IPS-NIHi11 (cell line): ENCODE measurements around the gene PDE8B.

Source experiments
- DNase-seq: peaks from one replicate; pipeline ENCODE4 v3.0.0; 2012; ENCODE audit warnings: mixed read lengths, low spot score

PDE8B gene, protein sequence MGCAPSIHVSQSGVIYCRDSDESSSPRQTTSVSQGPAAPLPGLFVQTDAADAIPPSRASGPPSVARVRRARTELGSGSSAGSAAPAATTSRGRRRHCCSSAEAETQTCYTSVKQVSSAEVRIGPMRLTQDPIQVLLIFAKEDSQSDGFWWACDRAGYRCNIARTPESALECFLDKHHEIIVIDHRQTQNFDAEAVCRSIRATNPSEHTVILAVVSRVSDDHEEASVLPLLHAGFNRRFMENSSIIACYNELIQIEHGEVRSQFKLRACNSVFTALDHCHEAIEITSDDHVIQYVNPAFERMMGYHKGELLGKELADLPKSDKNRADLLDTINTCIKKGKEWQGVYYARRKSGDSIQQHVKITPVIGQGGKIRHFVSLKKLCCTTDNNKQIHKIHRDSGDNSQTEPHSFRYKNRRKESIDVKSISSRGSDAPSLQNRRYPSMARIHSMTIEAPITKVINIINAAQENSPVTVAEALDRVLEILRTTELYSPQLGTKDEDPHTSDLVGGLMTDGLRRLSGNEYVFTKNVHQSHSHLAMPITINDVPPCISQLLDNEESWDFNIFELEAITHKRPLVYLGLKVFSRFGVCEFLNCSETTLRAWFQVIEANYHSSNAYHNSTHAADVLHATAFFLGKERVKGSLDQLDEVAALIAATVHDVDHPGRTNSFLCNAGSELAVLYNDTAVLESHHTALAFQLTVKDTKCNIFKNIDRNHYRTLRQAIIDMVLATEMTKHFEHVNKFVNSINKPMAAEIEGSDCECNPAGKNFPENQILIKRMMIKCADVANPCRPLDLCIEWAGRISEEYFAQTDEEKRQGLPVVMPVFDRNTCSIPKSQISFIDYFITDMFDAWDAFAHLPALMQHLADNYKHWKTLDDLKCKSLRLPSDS

DNA sequence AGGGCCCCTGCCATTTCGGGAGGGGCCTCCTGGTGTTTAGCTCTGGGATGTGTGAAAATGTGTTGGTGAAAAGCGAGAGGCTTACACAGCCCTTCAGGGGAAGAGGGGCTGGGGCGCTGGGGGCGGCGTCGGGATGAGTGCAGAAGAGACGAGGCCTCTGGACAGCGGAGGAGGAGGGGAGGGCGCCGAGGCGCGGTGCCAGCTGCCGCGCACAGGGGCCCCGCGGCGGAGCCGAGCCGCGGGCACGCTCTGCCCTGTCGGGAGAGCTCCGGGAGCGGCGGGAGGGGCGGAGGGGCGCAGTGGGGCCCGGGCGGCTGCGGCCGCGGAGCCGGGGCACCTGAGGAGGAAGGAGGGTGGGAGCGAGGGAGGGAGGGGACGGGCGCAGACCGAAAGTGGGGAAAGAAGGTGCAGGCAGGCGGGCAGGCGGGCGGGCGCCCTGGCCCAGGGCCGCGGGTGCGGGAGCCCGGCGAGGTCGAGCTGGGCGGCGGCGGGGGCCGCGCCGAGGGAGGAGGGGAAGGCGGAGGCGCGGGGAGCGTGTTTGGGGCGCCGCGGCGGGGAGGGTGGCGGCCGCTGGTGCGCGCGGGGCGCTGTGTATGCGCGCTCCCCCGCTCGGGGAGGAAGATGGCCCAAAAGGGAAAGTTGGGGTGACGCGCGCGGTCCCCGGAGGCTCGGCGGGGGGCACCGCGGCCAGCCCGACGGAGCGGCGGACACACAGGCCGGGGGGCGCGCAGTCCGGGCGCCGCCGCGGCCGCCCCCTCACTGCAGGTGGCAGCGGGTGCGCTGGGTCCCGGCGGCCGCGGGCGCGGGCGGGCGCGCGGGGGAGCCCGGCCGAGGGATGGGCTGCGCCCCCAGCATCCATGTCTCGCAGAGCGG, at the start of gene PDE8B:
TSS of gene PDE8B (plus strand) at position 590 of the 873 bp plus-strand sequence. CDS start at position 836, 246 bp downstream.
- peak; percentile 62 for DNase-seq

DNA sequence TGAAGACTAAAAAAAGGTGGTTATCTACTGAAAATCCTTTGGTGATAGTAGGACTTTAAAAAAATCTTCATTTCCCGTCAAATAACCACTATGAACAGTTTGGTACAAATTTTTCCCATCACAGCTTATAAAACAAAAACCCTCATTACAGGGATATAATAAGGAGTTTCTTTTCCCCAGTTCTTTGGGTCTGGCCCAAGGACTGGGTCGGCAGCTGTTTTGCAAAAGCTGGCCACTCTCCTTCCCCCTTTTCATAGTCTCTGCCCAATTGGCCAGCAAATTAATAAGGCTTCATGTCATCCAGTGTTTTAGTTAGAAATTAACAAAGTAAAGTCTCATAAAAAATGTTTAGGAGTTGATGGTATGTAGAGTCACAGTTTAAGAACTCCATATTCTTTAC, 47.0 kb upstream of the PDE8B start:
- no peak for DNase-seq

DNA sequence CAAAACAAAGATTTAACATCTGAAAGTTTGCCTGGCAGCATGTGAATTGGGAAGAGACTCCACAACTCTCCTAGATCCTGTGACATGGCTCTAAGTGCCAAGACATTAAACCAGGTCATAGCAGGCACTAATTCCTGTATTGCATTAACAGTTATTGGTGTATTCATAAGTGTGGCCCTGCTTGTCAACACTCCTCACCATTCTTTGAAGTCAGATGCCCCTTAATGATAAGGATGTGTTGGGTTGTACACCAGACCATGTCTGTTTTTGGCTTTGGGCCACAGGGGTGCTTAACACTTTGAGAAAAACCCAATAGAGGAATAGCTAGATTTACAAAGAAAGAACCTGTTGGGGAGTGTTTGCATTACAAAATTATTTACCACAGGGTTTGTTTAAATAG, 43.4 kb upstream of the PDE8B start:
- no peak for DNase-seq

DNA sequence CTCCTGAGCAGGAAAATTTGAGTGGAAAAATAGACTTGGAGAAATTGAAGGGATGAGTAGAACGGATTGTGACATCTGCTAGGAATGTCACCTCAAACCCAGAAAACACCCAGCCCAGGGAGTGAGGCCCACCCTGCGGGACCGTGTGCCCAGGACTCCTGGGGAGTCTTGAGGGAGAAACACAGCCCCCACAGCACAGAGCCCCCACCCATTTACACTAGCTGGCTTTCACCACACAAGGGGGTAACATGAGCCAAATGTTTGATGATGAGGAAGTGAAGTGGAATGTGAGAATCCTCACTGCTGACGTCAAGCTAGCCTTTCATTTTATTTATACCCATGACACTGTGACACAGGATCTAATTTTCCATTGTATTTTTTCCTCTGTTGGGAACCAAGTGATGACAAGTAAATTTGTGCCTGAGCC, 42.8 kb upstream of the PDE8B start:
- no peak for DNase-seq

DNA sequence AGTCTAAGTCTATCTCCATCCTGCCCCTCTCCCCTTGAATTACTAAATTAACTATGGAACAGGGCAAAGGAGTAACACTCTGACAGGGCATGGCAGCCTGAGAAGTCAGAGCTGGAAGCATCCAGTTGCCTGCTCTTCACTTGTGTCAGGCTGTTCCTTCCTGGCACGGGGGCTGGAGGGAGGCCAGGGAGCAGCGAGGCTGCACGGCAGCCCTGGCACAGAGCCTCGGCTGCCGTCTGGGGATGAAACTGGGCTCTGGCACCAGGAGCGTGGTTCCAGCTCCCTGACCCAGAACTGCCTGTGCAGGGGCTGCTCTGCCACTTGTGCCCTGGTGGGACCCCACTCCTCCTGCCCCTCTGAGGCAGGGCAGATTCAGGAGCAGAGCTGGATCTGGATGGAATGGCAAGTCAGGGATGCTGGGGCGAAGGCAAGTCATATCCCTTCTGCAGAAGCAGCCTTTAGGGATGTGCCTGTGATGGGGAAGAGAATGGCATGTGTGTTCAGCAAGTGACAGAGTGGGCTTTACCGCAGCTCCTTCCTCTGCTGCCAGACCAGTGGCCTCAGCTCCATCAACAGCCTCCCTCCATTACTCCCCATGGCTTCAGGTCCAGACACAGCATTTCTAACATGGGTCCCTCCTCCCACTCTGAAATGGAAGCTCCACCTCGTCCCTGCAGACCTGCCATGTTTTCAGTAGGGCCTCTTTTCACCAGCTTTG, 42.2 kb upstream of the PDE8B start:
- DNase-seq = no peak

DNA sequence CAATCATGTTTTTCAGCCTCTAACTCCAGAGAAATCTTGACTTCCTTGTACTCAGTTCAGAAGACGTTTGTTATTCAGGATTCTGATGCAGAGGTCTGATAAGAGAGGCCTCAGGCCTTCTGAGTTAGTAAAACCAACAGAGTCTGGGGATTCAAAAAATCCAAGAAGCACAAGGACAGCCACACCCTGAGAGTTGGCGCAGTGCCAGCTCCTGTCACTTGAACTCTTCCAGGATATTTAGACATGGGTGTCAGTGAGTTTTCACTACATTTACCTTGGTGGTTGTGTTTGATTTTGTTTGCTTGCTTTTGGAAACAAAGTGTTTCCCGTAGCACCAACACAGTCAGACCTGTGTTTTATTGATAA, 41.6 kb upstream of the PDE8B start:
- no peak for DNase-seq

DNA sequence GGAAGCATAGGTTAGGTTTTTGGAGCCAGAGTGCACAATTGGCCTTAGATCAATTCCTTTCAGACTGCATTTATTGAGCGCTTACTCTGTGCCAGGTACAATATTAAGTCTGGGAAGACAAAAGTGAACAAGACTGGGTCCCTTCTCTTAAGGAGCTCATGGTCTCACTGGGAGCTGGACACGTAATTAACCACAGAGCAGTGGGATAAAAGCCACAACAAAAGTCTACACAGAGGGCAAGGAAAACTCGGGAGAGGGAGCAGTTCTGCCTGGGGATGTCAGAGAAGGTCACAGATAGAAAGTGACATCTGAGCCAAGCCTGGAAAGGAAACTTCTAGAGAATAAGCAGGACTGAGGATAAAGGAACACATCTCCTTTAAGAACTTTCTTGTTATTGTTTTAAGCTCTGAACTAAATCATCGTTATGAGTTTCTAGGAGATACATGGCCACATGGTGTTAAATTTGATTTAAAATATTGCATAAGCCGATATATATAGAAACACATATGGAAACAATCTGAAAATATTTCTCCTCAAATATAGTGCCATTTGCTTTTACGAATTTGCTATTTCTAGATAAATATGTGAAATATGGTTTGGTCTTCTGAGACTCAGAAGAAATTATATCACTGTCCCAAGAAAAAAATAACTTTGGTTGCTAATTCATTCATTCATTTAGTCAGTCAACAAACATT, 40.1 kb upstream of the PDE8B start:
- DNase-seq = no peak

DNA sequence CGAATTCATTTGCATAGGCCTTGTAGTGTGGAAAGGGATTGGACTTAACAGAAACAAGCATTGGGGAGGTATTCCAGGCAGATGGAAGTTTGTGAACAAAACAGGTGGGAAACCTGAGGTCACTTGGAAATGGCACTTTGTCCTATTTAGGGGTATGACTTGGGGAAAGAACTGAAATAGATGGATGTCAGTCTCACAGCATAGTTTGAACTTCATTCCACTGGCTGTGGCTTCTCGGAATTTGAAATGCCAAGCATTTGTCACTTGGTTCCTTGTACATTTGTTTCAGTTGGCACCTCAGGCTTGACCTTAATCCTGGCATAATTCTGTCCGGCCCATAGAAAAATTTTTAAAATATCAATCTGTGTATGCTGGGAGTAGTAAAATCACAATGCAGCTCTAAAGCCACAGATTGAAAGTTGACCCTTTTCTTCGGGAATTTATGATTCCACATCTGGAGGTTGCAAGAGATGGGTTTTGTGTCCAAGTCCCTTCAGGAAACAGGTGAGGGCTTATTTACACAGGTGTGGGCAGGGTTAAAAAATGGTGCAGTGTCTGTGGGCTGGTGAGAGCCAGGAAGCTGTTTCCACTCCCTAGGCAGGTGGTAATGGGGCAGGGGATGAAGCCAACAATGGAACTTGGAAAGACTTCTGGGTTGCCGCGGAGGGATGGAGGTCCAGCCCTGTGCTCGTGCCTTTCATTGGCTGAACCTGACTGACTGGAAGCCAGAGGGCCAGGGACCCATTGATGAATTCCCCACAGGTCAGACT, 39.2 kb upstream of the PDE8B start:
- no peak for DNase-seq

DNA sequence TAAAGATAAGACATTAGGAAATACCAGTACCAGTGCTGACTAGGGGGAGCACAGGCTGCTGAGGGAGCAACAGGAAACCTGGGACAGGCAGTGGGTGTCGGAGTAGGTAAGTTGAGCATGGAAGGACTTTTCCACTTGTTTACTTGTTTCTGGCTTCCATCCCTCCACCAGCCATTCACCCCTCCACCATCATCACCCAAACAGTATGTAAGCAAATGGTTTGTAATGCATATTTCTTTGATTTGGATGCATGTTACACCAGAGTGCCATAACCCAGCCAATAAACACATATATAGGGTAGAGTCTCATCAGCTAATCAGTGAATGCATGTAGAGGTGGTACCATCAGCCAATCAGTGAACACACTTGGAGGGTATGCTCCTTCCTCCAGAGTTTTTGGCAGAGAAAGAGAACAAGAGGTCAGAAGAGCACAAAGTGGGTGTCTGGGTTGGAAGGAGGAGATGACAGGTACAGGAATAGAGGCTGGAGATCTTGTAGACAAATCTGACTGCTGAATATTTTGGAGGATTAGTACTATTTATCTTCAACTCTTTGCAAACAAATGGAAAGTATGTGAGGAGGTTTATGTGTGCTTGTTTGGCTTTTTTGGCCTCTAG, 37.7 kb upstream of the PDE8B start:
- DNase-seq = no peak

DNA sequence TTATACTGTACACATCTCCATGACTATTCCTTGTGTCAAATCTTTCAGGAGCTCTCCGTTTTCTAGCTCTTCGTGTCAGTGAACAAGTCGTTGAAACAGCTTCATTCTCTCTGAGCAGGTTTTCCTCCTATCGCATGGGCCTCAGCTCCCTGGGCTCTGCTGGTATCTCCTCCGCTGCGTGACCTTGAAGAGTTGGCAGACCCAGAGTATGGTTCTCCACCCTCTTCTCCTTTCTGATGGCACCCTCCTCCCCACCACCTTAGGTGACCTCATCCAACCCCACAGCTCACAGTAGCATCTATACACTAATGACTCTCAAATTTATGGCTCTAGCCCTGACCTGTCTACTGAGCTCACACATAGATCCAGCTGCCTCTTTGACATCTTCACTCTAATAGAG, 36.0 kb upstream of the PDE8B start:
- DNase-seq = no peak

DNA sequence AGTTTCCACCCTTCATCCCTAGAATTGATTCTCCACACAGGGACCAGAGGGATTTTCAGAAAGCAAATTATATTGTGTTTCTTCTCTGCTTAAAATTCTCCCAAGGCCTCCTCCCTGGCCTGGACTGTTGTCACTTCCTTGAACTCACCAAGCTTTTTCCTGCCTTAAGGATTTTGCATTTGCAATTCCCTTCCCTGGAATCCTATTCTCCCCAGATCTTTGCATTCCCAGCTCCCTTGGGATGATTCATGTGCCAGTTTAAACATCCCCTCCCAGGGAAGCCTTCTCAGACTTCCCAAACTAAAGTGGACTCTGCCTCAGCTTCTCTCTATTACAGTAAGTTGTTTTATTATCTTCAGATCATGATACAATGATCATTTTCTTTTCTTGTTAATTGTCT, 35.2 kb upstream of the PDE8B start:
- peak; percentile 54 for DNase-seq

DNA sequence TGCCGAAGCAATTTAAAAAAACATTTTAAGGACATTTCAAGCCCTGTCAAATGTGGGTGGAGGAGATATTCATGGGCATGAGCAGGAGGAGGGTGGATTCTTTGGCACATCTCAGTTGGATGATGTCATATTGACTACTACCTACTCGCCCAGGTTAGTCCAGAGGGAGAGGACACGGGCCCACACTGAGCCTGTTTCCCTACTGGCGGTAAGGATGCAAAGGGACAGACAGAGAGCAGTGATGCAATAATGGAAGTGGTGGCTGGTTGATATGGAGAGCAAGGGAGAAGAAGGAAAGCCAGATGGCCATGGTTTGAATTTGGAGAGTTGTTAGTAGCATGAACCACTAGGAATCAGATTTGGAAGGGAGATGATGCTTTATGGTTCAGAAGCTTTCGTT, 34.1 kb upstream of the PDE8B start:
- no peak for DNase-seq

DNA sequence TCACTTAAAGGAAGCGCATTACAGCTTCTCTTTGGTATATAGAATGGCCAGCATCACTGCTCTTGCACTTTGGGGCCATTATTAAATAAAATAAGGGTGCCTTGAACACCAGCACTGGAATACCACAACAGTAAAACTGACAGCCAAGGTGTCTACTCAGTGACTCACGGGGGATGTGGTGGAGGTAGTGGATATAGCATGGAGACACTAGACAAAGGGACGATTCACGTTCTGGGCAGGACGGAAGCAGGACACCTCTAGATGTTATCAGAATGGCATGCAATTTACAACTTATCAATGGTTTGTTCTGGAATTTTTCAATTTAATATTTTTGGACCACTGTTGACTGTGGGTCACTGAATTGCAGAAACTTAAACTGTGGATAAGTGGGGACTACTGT, 32.9 kb upstream of the PDE8B start:
- no peak for DNase-seq

DNA sequence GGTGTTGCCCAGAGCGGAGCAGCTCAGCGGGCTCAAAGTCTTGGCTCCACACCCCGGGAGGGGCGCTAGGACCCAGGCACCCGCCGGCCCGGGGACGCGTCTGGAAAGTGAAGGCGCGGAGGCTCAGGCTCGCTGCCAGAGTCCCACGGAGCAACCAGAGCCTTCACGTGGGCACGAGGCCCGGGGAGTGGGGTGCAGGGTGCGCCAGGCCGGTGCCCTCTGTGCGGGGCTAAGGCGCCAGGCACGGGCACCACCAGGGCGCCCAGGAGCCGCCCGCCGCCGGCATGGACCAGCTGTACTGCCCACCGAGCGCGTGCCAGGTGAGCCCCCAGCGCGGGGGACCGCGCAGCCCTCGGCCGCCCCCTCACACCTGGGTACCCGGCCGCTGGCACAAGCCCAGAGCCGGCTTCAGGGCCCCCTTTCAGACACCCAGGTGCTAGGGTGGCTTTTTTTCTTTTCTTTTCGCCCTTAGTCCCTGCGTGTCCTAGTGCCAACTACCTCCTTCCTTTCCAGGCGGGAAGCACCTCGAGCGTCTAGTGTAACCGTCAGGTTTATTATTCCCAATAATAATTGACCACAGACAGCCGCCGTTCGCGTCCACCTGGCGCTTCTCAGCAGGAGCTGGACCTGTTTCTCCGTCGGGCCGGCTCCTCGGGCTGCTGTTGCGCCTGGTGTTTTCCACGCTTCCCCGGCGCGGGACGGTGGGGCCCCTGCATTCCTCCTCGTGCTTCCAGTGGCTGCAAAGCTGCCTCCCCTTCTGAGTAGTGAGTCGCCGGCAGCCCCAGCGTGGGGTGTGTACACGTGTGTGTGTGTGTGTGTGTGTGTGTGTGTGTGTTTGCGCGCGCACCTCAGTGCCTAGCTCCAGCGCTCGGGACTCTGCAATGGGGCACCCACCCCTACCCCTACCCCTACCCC, 30.1 kb upstream of the PDE8B start:
- peak; percentile 54 for DNase-seq

DNA sequence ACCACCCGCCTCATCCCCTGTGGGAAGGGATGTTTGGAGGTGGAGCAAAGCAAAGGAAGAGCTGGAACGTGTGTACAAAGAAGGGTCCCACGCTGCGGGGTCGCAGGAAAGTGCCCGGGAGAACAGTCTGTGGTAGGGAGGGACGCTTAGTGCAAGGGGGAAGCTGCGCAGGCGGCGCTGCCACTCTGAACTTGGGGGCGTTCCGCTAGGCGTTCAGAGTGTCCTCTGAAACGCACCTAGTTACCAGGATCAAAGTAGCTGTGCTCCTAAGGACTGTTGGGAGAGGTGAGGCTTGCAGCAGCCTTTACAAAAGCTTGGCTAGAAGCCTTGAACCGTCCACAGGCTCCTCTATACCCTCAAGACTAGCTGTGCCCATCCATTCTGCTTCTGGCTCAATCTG, 29.3 kb upstream of the PDE8B start:
- DNase-seq = no peak

DNA sequence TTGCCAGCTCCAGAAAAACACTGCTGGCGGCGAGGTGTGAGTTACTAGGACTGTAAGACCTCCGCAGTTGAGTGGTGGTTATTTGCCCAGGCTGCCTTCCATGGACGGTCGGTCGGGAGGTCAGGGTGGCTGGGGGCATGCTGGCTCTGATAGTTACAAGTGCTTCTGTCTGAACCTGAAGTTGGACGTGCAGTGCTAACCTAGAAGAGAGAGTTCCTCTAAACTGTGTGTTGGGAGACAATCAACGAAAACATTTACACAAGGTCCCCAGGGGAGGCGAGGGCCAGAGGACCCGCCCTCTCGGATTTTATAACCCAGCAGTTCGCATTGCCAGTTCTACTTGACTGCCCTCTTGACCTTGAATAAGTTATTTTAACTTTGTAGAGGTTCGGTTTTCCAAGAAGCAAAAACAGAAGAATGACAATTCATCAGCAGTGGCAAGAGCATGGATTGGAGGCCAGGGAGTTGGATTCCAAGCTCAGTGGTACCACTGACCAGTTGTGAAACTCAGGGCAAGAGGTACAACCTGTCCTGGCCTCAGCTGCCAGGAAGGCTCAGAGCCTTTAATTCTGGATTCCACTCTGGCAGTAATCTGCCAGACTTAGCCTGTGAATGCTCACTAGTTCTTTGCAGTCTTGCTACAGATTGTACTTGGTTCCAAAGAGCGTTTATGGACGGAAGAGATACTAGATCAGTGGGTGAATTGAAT, 28.7 kb upstream of the PDE8B start:
- no peak for DNase-seq

DNA sequence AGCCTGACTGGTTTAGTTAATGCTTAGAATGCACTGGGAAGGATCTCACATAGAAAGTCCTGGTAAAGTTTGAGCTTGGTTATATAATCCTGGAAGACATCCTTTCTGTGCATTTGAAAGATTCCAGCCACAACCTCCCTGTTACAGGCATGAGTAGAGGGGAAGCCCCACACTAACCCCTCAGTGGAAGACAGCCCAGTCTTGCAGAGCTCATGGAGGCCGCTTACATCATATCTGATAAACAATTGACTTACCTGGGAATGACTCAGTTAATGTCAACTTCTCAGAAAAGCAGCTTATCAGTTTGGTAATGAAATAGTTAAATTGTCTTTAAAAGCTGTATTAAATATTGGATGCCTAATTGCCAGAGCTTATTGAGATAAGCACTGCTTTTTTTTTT, 28.1 kb upstream of the PDE8B start:
- DNase-seq = no peak
